A549 (cell line): Measurements from ENCODE around the gene HTR6.

Source experiments
- EP300 ChIP-seq, 2 experiments: fragments of >200 bp; sonication (Bioruptor Twin); formaldehyde crosslinking; IDR thresholded peaks; 2 replicates in 1 of 2; 3 replicates in 1 of 2; pipeline ENCODE4 v1.6.1; 2016 to 2017
- RAD21 ChIP-seq, 2 experiments: fragments of >200 bp in 1 of 2; sonication (Bioruptor Twin) in 1 of 2; formaldehyde crosslinking in 1 of 2; IDR thresholded peaks in 1 of 2; conservative IDR thresholded peaks in 1 of 2; 2 replicates in 1 of 2; 3 replicates in 1 of 2; pipeline ENCODE4 v1.6.1; 2012 to 2018; ENCODE audit warnings: inconsistent platforms in 1 of 2
- RCOR1 ChIP-seq: fragments of 150-350 bp; IDR thresholded peaks from 2 replicates; pipeline ENCODE4 v1.6.1; 2014; ENCODE audit warnings: antibody characterized with exemption, low read length, low read depth
- TF ChIP-seq, protein P1 (sequence below): fragments of 250-450 bp; sonication (Bioruptor Pico); IDR thresholded peaks from 2 replicates; pipeline ENCODE4 v1.5.0; 2021; ENCODE audit warnings: mild to moderate bottlenecking, moderate library complexity, borderline replicate concordance

DNA sequence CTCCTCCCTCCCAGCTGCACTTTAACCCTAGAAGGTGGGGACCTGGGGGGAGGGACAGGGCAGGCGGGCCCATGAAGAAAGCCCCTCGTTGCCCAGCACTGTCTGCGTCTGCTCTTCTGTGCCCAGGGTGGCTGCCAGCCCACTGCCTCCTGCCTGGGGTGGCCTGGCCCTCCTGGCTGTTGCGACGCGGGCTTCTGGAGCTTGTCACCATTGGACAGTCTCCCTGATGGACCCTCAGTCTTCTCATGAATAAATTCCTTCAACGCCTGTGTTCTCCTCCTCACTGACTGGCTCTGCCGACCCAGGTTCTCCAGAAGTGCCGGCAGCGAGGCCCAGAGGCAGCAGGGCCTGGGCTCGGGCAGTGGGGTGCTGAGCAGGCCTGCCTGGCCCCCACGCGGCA, 6.5 kb upstream of the HTR6 start:
- TF ChIP-seq RCOR1 (no peak), EP300 (IDR thresholded peaks at IDR 0.05) (no peak), RAD21 (conservative IDR thresholded peaks at IDR 0.05 in 1 of 2, IDR thresholded peaks at IDR 0.05 in 1 of 2) (no peak)
- TF ChIP-seq, protein P1, sequence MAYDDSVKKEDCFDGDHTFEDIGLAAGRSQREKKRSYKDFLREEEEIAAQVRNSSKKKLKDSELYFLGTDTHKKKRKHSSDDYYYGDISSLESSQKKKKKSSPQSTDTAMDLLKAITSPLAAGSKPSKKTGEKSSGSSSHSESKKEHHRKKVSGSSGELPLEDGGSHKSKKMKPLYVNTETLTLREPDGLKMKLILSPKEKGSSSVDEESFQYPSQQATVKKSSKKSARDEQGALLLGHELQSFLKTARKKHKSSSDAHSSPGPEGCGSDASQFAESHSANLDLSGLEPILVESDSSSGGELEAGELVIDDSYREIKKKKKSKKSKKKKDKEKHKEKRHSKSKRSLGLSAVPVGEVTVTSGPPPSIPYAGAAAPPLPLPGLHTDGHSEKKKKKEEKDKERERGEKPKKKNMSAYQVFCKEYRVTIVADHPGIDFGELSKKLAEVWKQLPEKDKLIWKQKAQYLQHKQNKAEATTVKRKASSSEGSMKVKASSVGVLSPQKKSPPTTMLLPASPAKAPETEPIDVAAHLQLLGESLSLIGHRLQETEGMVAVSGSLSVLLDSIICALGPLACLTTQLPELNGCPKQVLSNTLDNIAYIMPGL, result no peak
